ENCODE data around the gene CXCL5.
"Not testable (repeated sequence)": the region's sequence is repeated elsewhere in the genome, so short reads cannot be mapped to it uniquely, and the experiment has no call there.

CXCL5 gene

DNA sequence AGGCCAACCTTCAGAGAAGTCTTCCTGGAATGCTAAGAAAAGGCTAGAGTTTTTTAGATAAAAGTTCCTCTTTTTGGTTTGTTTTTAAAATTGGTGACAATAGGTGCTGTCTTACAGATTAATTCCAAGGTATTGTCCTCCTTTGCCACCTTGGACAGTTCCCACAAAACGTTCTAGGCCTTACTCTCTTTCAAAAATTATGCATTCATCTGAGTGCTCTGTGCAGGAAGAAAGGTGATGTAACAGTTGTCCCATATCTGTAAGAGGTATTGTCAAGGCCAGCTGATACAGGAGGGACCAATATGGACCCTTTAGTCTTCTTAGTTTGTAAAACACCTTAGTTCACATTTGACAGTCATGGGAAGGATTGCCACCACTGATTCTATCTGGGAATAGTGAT, 15.9 kb upstream of the CXCL5 start:
- DNase-seq: no peak

GRCh38 chr4:74013264-74013663, 14.8 kb upstream of the CXCL5 start:
- DNase-seq: no peak

GRCh38 chr4:74012130-74012529, 13.7 kb upstream of the CXCL5 start:
- no peak for DNase-seq

- DNase-seq: no peak
These were observed 10.8 kb upstream of the CXCL5 start for GRCh38 chr4:74009307-74009706.

DNA sequence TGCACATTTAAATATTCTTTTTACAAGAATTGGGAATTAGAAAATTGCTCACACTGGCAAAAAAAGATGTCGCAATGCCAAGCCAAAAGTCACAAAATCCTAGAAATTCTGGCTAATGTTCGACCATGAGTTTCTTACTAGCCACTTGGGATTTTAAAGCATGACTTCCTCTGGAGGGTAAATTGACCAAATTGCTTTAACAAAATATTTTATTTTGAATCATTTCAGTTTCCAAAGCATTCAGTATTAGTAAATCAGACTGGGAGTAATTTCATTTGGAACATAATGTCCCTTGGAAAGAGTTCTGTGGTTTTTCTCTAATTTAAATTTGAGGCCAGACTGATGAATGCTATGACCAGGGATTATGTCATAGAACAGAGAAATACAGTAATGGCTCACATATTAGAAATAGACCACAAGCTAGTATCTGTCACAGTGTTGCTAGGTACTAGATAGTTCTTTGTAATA, 7.6 kb upstream of the CXCL5 start:
- DNase-seq: no peak

- no peak for DNase-seq
These were observed 7.1 kb upstream of the CXCL5 start for GRCh38 chr4:74005528-74005927.

- DNase-seq: no peak
These were observed 6.2 kb upstream of the CXCL5 start for GRCh38 chr4:74004668-74005067.

DNA sequence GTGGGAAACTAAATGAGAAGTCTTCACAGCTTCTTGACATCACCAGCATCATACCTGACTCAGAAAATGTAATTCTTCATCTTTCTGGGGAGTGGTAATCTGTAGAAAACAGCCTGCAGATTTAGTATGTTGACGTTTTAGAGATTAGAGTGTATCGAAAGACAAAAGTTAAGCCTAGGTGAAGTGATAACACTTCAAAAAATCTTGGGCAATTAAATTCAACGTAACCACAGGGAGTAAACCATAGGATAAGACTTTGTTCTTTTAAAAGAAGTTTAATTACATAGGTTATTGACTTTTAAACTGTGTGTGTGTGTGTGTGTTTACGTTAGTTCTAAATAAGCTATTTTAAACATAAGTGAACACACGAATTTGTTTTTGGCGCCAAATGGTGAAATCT, 1.8 kb upstream of the CXCL5 start:
- DNase-seq: no peak

GRCh38 chr4:73992050-73992449, 6.4 kb downstream of the CXCL5 start:
- no peak for DNase-seq

GRCh38 chr4:73991742-73992000, 6.8 kb downstream of the CXCL5 start:
- no peak for DNase-seq

GRCh38 chr4:73990988-73991741, 7.3 kb downstream of the CXCL5 start:
- no peak for DNase-seq

GRCh38 chr4:73989928-73990327, 8.5 kb downstream of the CXCL5 start:
- no peak for DNase-seq

- no peak for DNase-seq
These were observed 9.4 kb downstream of the CXCL5 start for GRCh38 chr4:73989031-73989430.

- no peak for DNase-seq
These were observed 10.4 kb downstream of the CXCL5 start, which contains the start of gene PPBP for GRCh38 chr4:73988061-73988460. Gene PPBP (minus strand): TSS chr4:73988190. CDS start chr4:73988103, 87 bp downstream.

DNA sequence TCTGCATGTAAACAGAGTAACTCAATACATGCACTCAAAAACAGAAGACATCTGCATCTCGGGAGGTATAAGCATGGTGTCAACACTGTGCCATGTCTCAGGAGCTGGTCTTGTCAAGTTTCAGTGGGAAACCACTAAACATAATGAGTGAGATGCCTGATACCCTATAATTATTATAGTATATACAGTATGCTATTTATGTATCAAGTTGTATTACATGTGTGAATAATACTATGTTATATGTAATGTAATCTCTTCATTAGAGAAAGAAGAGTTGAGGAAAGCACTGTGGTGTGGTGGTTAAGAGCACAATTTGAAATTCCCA, 13.0 kb downstream of the CXCL5 start:
- DNase-seq: no peak

DNA sequence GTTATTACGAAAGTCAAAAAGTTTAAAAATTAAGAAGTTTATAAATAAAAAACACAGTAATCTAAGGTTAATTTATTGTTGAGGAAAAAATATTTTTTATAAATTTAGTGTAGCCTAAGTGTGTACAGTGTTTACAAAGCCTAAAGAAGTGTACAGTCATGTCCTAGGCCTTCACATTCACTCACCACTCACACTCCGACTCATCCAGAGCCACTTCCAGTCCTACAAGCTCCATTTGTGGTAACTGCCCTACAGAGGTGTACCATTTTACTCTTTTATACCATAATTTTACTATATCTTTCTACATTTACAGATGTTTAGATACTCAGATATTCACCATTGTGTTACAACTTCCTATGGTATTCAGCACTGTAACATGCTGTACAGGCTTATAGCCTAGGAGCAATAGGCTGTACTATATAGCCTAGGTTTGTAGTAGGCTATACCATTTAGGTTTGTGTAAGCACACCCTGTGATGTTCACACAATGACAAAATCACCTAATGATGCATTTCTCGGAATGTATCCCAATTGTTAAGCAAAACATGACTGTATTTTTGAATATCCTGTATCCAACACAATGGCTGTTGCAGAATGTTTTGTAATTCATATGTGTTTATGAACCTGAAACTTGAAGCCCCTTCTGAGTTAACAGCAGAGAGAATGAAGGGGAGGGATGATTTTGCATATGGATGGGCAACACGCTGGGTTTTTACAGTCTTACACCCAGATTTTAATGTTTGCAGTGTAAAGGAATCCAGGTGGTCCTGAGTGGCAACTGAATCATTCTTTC, 13.5 kb downstream of the CXCL5 start:
- no peak for DNase-seq

- DNase-seq: not testable (repeated sequence)
These were observed 17.3 kb downstream of the CXCL5 start for GRCh38 chr4:73981175-73981574.

GRCh38 chr4:73979407-73979957, 19.0 kb downstream of the CXCL5 start:
- DNase-seq: no peak

DNA sequence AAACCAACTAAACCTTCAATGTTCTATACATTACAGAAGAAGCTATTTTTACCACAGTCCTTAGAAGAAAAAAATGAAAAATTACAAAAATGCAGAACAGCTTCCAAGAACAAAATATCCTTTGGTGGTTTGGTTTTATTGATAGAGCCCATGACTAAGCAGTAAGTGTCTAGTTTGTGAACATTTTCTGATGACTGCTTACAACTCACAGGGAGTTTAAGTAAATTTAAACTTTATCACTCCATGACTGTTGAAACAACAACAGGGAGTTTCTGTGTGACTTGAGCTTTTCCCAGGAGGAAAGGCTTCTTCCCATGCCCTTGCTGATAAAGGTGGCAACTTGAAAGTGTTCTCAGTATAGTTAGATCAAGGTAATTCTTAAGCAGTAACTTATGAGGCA, 19.6 kb downstream of the CXCL5 start:
- no peak for DNase-seq

GRCh38 chr4:73976716-73977115, 21.8 kb downstream of the CXCL5 start:
- no peak for DNase-seq

DNA sequence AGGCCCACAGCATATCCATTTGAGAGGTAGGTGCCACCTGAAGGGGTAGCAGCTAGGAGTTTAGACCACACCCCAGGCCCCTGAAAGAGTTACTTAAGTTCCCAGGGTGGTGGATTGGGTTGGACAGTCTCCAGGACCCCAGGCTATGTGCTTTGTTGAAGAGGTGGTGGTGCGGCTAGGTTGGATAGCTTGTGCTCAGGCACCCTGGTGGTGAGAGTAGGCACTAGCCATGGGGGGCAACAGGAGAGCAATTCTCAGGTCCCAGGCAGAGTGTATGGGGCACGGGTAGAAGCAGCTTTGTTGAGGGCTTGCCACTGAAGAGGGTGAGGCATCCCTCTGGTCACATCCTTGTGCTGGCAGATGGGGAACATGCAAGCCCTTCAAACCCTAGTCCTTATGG, 22.3 kb downstream of the CXCL5 start:
- no peak for DNase-seq

GRCh38 chr4:73974352-73974751, 24.1 kb downstream of the CXCL5 start:
- DNase-seq: no peak

DNA sequence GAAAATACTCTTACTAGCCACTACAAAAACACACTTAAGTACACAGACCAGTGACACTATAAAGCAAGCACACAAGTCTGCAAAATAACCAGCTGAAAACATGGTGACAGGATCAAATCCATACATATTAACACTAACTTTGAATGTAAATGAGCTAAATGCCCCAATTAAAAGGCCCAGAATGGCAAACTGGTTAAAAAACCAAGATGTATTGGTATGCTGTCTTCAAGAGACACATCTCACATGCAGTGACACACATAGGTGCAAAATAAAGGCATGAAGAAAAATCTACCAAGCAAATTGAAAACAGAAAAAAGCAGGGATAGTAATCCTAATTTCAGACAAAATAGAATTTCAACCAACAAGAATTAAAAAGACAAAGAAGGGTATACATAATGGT, 27.5 kb downstream of the CXCL5 start:
- DNase-seq: no peak

DNA sequence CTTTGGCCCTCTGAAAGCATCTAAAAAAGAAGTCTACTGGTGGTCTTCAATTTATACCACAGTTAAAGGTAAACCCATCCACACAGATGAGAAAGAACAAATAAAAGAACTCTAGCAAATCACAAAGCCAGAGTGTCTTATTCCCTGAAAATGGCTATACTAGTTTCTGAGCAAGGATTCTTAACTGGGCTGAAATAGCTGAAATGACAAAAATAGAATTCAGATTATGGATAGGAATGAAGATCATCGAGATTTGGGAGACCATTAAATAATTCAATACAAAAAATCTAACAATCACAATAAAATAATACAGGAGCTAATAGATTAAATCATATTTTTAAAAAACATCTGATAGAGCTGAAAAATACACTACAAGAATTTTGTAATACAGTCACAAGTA, 28.5 kb downstream of the CXCL5 start:
- no peak for DNase-seq
